ENCODE data around the gene TRPV6.

DNA sequence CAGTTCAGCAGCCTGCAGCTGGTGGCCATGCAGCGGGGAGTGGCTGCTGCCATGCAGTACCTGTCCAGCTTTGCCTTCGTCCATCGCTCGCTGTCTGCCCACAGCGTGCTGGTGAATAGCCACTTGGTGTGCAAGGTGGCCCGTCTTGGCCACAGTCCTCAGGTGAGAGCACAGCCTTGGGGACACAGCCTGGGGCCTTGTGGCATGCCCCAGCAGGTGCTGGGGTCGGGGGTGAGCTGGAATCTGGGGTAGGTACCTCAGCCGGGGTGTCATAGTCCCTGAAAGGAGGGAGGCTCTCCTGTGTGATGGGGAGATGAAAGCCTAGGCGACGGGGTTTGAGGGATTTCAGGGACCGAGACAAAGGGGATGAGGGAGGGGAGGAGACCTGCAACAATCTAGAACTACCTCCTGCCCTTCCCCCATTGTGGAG lies 16.5 kb downstream of the TRPV6 start:
- TF ChIP-seq CTCF (IDR thresholded peaks at IDR 0.05) (no peak), POLR2A (IDR thresholded peaks at IDR 0.05) (no peak), EP300 (IDR thresholded peaks at IDR 0.05) (no peak)
